HG02852 (cell line): ENCODE results near the gene NBEAL2.
"Not testable (repeated sequence)": the region's sequence is repeated elsewhere in the genome, so short reads cannot be mapped to it uniquely, and the experiment has no call there.

ENCODE experiments used
- ATAC-seq: cut with Tn5 transposase; IDR thresholded peaks from one replicate; pipeline ENCODE4 v1.9.1; 2021; ENCODE audit warnings: mild to moderate bottlenecking, moderate library complexity; ENCODE audit not compliant: unreplicated experiment

NBEAL2 gene

DNA sequence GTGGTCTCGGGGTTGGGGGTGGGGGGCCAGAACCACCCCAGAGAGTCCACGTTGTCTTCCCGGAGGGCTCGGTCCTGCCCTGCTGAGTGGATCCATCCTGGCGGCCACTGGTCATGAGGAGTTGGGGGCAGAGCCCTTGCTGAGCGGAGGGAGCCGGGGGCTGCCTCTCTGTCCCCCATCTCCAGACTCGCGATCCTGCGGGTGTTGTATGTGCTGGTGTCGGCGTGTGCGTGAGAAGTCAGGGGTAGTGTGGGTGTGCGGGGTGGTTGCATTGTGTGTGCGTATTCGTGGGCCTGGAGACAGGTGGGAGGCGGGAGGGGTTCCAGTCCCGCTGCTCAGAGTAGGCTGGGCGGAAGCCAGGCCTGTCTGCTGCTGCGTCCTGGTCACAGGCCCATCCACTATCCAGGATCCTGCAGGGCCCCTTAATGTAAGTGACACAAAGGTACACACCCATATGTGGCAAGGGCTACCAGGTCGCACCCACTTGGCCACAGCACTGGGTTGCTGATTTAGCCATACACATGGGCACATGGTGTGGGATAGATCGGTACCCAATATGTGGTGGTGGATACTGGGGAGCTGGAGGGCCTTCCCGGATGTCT is 30.7 kb downstream of the NBEAL2 start:
- ATAC-seq = no peak

DNA sequence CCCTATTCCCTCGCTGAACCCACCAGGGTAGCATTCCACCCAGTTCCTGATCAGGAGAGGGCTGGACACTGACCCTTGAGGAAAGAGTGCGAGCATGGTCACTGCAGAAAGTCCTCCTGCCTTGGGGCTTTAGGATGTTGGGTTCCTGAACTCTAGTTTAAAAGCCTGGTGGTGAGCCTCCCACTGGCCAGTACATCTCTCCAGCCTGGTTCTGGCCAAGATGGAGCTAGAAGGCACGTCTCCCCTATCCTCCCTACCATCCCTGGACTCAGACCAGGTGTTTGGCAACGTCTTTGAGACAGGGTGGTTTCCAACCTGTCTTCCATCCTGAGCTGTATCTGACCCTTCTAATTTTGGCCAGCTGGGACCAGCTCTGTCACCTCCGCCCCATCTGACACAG is 31.4 kb downstream of the NBEAL2 start:
- ATAC-seq = no peak

GRCh38 chr3:47011371-47011770 is 31.9 kb downstream of the NBEAL2 start:
- no peak for ATAC-seq

DNA sequence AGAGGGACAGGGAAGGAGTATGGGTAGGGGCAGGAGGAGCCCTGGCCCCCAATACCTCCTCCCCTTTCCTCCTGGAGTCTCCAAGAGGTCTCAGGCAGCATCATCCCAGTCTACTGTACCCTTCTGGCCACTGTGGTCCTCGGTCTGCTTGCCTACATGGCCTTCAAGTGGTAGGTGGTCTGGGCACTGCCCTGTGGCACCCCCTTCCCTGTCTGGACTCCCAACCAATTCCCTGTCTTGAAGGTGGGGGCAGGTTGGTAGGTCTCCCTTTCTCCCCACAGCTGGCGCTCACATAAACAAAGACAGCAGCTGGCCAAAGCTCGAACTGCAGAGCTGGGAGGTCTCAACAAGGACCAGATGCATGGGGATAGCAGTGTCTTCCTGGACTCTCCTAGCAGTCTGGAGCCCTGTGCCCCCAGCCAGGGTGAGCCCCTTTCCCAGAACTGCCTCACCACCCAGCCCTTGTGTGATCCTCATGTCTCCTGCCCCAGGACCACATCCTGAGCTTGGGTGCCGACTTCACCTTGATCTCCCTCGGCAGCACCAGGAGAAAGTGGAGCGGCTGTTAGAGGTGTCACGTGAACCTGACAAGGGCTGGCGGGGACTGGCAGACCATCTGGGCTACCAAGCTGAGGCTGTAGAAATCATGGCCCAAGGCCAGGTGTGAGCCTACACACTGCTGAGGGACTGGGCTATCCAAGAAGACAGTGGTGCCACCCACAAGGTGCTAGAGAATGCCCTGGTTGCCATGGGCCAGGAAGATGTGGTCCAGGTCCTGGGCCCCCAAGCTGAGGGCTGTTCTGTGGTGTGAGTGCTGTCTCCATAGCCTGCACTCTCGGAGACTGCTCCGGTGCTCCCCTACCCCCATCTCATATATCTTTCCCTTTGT is 33.1 kb downstream of the NBEAL2 start:
- no peak for ATAC-seq

DNA sequence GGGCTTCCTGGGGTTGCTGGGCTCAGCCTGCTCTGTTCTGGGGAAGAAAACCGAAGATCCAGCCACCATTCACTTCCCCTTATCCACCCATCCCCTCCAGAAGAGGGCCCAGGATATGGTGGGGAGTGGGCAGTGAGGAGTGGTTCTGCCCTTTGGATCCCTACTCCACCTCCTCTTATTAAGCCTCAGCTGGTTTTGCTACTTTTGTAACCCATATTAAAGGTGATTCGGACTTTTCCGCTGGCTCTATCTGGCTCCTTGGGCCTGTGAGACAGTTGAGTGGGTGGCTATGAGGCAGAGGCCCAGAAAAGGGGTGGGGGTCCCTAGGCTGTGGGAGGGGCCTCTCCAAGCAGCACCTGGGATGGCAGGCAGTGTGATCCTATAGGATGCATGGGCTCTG is 33.8 kb downstream of the NBEAL2 start:
- no peak for ATAC-seq

DNA sequence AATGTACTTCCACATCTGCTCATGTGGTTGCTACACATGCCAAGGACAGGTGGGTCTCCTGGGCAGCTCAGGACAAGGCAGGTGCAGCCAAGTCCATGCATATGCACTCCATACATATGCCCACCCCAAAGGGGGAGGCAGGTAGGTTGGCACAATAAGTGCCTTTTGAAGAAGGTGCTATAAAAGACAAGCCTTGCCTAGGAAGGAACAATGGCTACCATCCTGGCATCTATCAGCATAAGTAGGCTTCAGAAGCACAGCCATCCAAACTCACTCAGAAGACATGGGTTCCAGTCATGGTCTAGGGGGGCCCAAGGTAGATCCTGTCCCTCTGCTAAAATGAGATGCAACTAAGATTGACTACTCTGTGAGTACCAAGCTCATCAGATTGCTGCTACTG is 34.6 kb downstream of the NBEAL2 start:
- no peak for ATAC-seq

- ATAC-seq = no peak
Observed at GRCh38 chr3:47015151-47015550, 35.7 kb downstream of the NBEAL2 start.

- no peak for ATAC-seq
Observed at GRCh38 chr3:47016086-47016933, 36.8 kb downstream of the NBEAL2 start.

DNA sequence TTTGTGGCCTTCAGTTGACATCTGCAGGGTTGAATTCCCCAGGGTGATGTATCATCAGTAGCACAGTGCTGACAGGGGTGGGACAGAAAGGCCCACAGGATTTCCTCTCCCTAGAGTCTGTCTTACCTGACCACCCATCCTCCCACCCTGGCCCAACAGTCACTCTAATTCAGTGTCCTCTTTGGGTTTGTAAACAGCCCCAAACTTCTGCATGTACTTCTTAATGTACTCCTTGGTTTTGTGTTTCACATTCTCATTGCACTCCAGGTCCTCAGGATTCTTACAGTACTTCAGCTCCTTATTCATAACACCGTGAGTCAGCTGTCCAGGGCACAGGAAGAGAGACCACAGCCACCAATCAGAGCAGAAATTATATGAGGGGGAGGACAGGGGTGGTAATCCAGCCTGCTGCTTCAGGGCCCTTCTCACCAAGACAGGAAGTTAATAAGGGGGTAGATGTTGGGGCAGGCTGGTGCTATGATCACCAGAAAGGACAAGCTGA is 37.5 kb downstream of the NBEAL2 start:
- ATAC-seq = no peak

- no peak for ATAC-seq
Observed at GRCh38 chr3:47017504-47018268, 38.2 kb downstream of the NBEAL2 start.

- no peak for ATAC-seq
Observed at GRCh38 chr3:47018269-47018611, 38.8 kb downstream of the NBEAL2 start.

DNA sequence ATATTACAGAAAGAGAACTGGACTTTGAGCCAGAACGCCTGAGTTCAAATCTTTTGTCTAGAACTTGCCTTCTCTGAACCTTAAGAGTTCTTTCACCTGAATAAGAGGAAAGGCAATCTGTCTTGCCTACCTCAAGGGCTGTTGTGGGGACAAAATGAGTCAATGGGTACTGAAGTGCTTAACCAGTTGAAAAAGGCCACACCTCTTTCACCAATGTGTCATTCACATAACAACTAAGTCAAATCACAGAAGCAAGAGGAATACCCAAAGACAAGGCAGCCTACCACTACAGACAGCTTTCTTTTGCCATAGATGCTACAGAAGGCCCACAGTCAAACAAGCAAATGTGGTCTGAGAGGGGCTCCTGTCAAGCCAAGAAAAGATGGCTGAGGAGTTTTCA is 39.7 kb downstream of the NBEAL2 start:
- ATAC-seq = no peak

DNA sequence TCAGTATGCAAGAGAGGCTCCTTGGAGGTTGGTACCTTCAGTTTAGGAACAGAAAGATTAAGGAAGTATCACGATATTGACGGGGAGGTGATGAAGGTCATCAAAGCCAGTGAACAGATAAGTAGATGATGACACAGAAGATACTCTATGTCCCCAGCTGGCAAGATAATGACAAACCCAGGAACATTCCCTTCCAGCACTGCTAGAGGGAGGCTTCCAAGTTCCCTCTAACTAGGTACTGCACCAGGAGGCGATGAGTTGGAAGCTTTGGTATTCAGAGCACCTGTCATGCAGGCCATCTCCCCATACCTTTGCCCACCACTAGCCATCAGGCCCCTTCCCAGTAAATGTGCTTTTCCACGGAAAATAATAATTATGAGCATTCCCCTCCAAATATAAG is 40.8 kb downstream of the NBEAL2 start:
- ATAC-seq = no peak

DNA sequence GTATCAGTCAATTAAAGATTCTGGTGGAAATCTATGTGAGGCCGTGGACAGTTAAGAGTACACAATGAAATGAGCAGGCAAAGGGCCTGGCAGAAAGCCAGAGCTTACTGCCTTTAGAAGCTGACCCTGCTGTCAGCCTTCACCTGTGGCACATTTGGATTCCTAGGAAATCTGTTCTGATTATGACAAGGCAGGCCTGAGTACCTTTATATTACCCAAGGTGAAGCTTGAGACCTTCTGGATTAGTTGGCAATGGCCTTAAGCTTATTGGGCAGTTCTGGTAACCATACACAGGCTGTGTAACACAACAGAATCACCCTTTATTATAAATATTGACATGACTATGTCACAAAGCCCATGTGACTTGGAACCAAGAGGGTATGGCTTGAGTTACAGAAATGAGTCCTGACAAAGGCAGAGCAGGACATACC is 43.2 kb downstream of the NBEAL2 start:
- ATAC-seq = no peak

DNA sequence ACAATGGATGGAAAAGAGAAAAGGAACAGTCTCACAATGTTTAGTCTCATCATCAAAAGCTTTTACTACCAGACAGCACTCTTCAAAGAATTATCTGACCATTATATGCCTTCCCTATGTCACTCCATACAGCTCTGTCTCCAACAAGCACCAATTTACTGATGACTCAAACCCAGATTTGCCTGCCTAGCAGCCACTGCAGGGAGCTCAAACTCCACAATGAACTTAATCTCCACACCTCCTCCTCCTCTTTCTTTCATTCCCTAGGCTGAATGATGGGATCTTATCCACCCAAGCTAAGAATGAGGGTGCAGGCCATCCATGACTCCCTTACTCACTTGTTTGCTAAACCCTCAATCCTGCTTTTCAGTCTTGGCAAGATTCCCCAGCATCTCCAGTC is 45.5 kb downstream of the NBEAL2 start:
- no peak for ATAC-seq

DNA sequence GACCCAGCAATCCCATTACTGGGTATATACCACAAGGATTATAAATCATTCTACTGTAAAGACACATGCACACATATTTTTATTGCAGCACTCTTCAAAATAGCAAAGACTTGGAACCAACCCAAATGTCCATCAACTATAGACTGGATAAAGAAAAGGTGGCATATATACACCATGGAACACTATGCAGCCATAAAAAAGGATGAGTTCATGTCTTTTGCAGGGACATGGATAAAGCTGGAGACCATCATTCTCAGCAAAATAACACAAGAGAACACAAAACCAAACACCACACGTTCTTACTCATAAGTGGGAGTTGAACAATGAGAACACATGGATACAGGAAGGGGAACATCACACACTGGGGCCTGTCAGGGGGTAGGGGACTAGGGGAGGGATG is 47.0 kb downstream of the NBEAL2 start:
- not testable (repeated sequence) for ATAC-seq

GRCh38 chr3:47028146-47028545 is 48.7 kb downstream of the NBEAL2 start:
- ATAC-seq = no peak

DNA sequence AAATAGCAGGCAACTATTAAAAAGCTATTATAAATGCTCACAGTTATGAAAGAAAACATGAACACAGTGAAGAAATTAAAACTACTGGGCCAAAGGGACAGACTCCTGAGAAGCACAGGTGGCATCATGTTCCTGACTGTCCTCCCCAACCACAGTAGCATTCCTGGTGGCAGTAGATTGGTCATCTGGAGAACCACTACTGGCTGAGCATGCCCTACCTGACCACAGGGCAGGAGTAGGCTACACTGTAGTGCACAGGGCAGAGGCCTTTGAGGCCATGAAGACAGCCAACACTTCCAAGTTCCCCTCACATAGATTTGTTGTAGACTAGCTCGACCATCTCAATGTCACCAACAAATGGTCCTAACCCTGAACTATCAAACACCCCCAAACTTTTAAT is 49.2 kb downstream of the NBEAL2 start:
- ATAC-seq = no peak

DNA sequence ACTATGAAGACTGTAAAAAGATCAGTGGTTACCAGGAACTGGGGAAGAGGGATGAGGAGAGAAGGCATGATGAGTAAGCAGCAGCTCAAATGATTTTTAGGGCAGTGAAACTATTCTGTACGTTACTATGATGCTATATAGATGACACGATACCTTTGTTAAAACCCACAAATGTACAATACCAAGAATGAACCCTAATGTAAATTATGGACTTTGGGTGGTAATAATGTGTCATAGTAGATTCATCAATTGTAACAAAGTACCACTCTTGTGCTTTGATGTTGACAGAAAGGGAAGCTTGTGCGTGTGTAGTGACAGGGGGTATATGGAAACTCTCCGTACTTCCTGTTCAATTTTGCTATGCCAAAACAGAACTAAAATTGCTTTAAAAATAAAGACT is 51.6 kb downstream of the NBEAL2 start:
- not testable (repeated sequence) for ATAC-seq

- ATAC-seq = no peak
Observed at GRCh38 chr3:47034868-47035489, 55.5 kb downstream of the NBEAL2 start.
